Upper lobe of right lung (tissue), 1 donor: ENCODE data around the gene ADAMTS14. TPM values are rescaled to one million over a fixed set of nuclear protein-coding genes. Genes with fewer than 3 reads are reported as not detected.

Experiments
- ATAC-seq: fragments of 200-7000 bp; cut with Tn5 transposase; one replicate; pipeline ENCODE4 v1.9.1; 2020; ENCODE audit warnings: mild to moderate bottlenecking, moderate library complexity
- DNase-seq: peaks from one replicate; pipeline ENCODE4 v3.0.0-alpha.2; 2020
- H3K27ac ChIP-seq: fragments of 200-600 bp; one replicate; pipeline ENCODE4 v1.8.0; 2022
- H3K27me3 ChIP-seq: fragments of 200-600 bp; one replicate; pipeline ENCODE4 v1.8.0; 2022; ENCODE audit warnings: mild to moderate bottlenecking
- H3K36me3 ChIP-seq: fragments of 200-600 bp; one replicate; pipeline ENCODE4 v1.8.0; 2022
- H3K4me1 ChIP-seq: fragments of 200-600 bp; one replicate; pipeline ENCODE4 v1.8.0; 2022
- H3K4me3 ChIP-seq: fragments of 200-600 bp; one replicate; pipeline ENCODE4 v1.8.0; 2022; ENCODE audit warnings: mild to moderate bottlenecking
- H3K9me3 ChIP-seq: fragments of 200-600 bp; one replicate; pipeline ENCODE4 v1.8.0; 2022
- CTCF ChIP-seq: fragments of 200-600 bp; IDR thresholded peaks from one replicate; pipeline ENCODE4 v1.8.0; 2022; ENCODE audit warnings: antibody characterized with exemption
- intact Hi-C: fragments of 100-400 bp; cut with DNase I; formaldehyde crosslinking; loops from one replicate; pipeline ENCODE4 v1.11.0; 2022
- total RNA-seq: library from RNA; stranded (reverse); fragmentation: NEBNext Ultra II Directional; extraction: Animal tissue kit (Norgen Biotek cat#: 25700); gene quantifications from one replicate; pipeline ENCODE4 v1.2.1, GENCODE V29; 2021
- donor health status: DM: no; HTN: yes; CAD: no; lungs with severe emphysema.

ADAMTS14 gene
- total RNA-seq, 1 donor from 2014 or later, result 0.55 TPM

DNA sequence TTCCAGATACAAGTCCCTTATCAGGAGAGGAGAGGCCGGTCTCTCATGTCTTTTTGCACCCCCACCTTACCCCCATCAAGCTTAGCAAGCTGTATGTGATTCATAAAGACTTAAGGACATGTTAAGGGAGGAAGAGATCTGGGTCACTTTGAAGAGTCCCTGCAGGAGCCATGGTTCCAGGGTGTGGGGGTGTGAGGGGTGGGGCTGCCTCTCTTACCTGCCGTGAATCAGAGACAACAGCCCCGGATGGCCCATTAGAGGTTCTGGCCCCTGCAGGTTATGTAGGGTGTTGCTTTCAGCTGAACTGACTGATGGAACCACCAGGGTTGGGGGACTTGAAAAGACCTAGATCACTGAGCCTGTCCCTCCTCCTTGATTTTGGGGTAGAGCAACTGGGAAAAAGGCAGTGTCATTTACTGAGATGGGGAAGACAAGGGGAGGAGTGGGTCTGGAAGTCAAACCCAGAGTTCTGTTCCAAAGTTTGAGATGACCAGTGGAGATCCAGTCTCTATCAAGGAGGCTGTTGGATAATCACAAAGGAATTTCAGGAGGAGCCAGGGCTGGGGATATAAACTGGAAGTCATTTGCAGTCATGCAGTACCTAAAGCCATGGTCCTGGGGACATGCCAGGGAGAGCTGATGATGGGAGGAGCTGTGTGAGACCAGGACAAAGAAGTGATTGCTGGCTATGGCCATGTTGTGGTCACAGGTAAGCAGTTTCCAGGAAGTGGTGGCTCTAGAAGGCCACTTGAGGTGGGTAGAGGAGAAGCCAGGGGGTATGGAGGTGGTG, 23.1 kb downstream of the ADAMTS14 start:
- intact Hi-C loops, result no loop called here
- ATAC-seq (no peak), DNase-seq (no peak)
- TF ChIP-seq CTCF, result no peak
- Histone ChIP-seq H3K27ac (no peak overlapping the region), H3K4me3 (no peak overlapping the region), H3K9me3 (no peaks in the 10 kb centered on the region), H3K36me3 (no peaks in the 10 kb centered on the region), H3K4me1 (no peaks in the 10 kb centered on the region), H3K27me3 (no peaks in the 10 kb centered on the region)

DNA sequence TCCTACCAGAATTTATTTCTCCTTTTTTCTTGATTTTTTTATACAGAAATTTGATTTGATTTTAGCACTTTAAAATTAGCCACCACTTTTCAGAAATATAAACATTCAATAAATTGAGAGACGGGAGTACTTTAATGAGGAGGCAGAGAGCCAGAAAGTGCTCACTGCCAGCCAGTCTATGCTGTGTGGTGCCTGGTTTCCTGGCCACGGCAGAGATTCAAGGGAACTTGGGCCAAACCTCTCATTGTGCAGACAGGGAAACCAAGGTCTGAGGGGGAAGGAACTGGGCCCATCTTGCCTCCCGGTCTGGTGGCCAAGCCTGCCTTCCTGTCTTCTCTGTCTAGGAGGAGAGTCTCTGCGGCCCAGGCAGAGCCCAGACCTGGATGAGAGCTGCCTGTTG, 25.9 kb downstream of the ADAMTS14 start:
- Histone ChIP-seq H3K27ac (no peak overlapping the region), H3K4me1 (no peaks in the 10 kb centered on the region), H3K9me3 (no peaks in the 10 kb centered on the region), H3K27me3 (no peaks in the 10 kb centered on the region), H3K36me3 (no peaks in the 10 kb centered on the region), H3K4me3 (no peak overlapping the region)
- no peak for TF ChIP-seq CTCF
- DNase-seq, result no peak
- ATAC-seq, result no peak
- intact Hi-C loops, result no loop called here

DNA sequence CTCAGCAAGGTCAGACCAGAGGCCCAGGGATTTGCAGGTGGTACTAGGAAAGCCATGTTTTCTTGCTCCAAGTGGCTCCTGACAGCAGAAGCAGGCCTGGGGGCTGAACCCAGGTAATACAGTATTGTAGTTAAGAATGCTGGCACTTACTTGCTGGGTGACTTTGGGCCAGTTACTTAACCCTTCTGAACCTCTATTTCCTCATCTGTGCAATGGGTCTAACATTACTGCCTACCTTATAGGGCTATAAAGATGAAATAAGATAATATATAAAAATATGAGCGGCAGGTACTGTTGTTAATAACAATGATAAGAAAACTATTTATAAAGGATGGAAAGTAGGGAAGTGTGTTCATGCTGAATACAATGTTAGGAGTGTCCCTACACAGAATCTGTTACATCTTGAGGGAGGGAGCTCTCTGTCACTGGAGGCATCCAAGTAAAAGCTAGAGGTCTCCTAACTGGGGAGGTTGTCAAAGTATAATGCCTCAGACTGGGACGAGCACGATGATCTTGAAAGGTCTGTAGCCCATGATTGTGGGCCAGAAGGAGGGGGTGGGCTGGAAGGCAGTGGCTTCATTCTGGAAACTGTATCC, 26.9 kb downstream of the ADAMTS14 start:
- no peak overlapping the region for H3K4me3 ChIP-seq
- intact Hi-C loops, result no loop called here

GRCh38 chr10:70699659-70700174, 27.4 kb downstream of the ADAMTS14 start:
- intact Hi-C loops, result no loop called here
- Histone ChIP-seq H3K4me3 (no peak overlapping the region), H3K9me3 (no peaks in the 10 kb centered on the region), H3K36me3 (no peaks in the 10 kb centered on the region), H3K27ac (no peak overlapping the region), H3K27me3 (no peaks in the 10 kb centered on the region), H3K4me1 (no peaks in the 10 kb centered on the region)
- DNase-seq (no peak), ATAC-seq (peak; percentile 7)
- TF ChIP-seq CTCF, result no peak

More for the DNA sequence above, 26.9 kb downstream of the ADAMTS14 start:
- Histone ChIP-seq H3K27ac (no peak overlapping the region), H3K4me1 (no peaks in the 10 kb centered on the region), H3K9me3 (no peaks in the 10 kb centered on the region), H3K36me3 (no peaks in the 10 kb centered on the region), H3K27me3 (no peaks in the 10 kb centered on the region)
- DNase-seq (no peak), ATAC-seq (no peak)
- TF ChIP-seq CTCF, result no peak

- H3K36me3 ChIP-seq, result no peaks in the 10 kb centered on the region
- H3K27ac ChIP-seq, result no peak overlapping the region
- no peak overlapping the region for H3K4me3 ChIP-seq
- no peaks in the 10 kb centered on the region for H3K4me1 ChIP-seq
- ATAC-seq (no peak), DNase-seq (no peak)
- H3K9me3 ChIP-seq, result no peaks in the 10 kb centered on the region
- TF ChIP-seq CTCF, result no peak
- H3K27me3 ChIP-seq, result no peaks in the 10 kb centered on the region
- intact Hi-C loops, result no loop called here
These were observed 30.0 kb downstream of the ADAMTS14 start for GRCh38 chr10:70702190-70702763.
